Sigmoid colon (tissue), 7 donors: ENCODE data around the gene RAD9B. TPM values are rescaled to one million over a fixed set of nuclear protein-coding genes. Genes with fewer than 3 reads are reported as not detected.
"Not testable (repeated sequence)": the region's sequence is repeated elsewhere in the genome, so short reads cannot be mapped to it uniquely, and the experiment has no call there.

Experiments
- DNase-seq: peaks from one replicate; pipeline ENCODE4 v3.0.0-alpha.2; 2019
- H3K27ac ChIP-seq, 4 donors: fragments of 200-600 bp; sonication (generic); one replicate each; pipeline ENCODE4 v1.5.1; 2016 to 2019; ENCODE audit warnings: mild to moderate bottlenecking in 1 of 4
- H3K27me3 ChIP-seq, 3 donors: fragments of 200-600 bp; sonication (generic); one replicate each; pipeline ENCODE4 v1.5.1; 2019; ENCODE audit warnings: mild to moderate bottlenecking in 1 of 3
- H3K36me3 ChIP-seq, 4 donors: fragments of 200-600 bp; sonication (generic); one replicate each; pipeline ENCODE4 v1.5.1; 2016 to 2019
- H3K4me1 ChIP-seq, 4 donors: fragments of 200-600 bp; sonication (generic); one replicate each; pipeline ENCODE4 v1.5.1; 2017 to 2019
- H3K4me3 ChIP-seq, 4 donors: fragments of 200-600 bp; sonication (generic); one replicate each; pipeline ENCODE4 v1.5.1; 2017 to 2019; ENCODE audit warnings: mild to moderate bottlenecking in 2 of 4, moderate library complexity in 1 of 4
- H3K9me3 ChIP-seq, 4 donors: fragments of 200-600 bp in 3 of 4; sonication (generic) in 3 of 4; one replicate each; pipeline versions ENCODE4 v1.5.1 to v1.6.1; 2013 to 2019
- EP300 ChIP-seq, 4 donors: sonication (generic); formaldehyde crosslinking; IDR thresholded peaks; one replicate each; pipeline ENCODE4 v1.6.1; 2017; ENCODE audit warnings: antibody characterized with exemption in 4 of 4
- POLR2A ChIP-seq, 2 donors: fragments of 450-650 bp; IDR thresholded peaks; one replicate each; pipeline ENCODE4 v1.6.1; 2016; ENCODE audit warnings: antibody characterized with exemption in 2 of 2, mild to moderate bottlenecking in 2 of 2, moderate library complexity in 2 of 2
- POLR2AphosphoS5 ChIP-seq, 4 donors: sonication (generic); formaldehyde crosslinking; IDR thresholded peaks; one replicate each; pipeline ENCODE4 v1.6.1; 2017; ENCODE audit warnings: antibody characterized with exemption in 4 of 4
- WGBS, 2 donors: extraction: QIAGEN DNeasy Blood & Tissue Kit; methylation state at CpG; one replicate each; pipeline ENCODE4 v1.1.7; 2013; 5-methylcytosine and 5-hydroxymethylcytosine counted together
- intact Hi-C: fragments of 100-400 bp; cut with DNase I; formaldehyde crosslinking; loops from one replicate; pipeline ENCODE4 v1.15.1; 2023
- polyA plus RNA-seq, 3 donors: library from polyadenylated mRNA; stranded (reverse); fragments of 200-250 nt; gene quantifications; one replicate each; pipeline ENCODE4 v1.2.3, GENCODE V29; 2013
- total RNA-seq, 4 donors: library from RNA; depleted of rRNA; stranded (reverse); fragments of >200 nt; gene quantifications; one replicate each; pipeline ENCODE4 v1.1.0, GENCODE V29; 2016
- TF ChIP-seq, protein P1 (sequence below), 4 experiments: fragments of 450-650 bp in 3 of 4; fragments of 200-600 bp in 1 of 4; IDR thresholded peaks; one replicate each; pipeline ENCODE4 v1.5.1; 2016 to 2019; ENCODE audit warnings: antibody characterized with exemption in 4 of 4, mild to moderate bottlenecking in 3 of 4, moderate library complexity in 2 of 4
- donor health status: healthy with polysubstance abuse.
- donor health status: Bipolar disorder and iron deficiency.
- donor health status: healthy.

The RAD9B gene
- total and polyA plus RNA-seq, 7 donors, result 0.36 to 0.71 (median 0.51) TPM; not detected in 1

DNA sequence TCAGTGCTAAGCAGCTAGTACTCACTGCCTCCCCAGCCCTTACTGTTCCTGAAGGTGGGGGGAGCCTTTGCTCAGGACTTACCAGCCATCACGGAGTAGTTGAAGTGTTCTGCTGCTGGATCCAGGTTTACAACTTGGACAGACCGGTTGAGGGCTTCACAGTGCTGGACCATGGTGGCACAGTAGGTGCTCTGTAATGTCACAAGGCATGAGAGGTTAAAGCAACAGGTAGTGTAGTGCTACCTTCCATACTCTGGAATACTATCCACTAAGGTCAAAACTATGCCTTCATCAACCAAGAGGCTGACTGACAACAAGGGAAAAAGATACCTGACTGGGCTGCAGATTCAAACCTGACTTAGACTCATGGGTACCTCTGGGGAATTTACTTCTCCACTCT lies 37.1 kb upstream of the RAD9B start:
- no peak for TF ChIP-seq POLR2A (IDR thresholded peaks at IDR 0.05)
- TF ChIP-seq EP300 (IDR thresholded peaks at IDR 0.05), result no peak
- TF ChIP-seq, protein P1, sequence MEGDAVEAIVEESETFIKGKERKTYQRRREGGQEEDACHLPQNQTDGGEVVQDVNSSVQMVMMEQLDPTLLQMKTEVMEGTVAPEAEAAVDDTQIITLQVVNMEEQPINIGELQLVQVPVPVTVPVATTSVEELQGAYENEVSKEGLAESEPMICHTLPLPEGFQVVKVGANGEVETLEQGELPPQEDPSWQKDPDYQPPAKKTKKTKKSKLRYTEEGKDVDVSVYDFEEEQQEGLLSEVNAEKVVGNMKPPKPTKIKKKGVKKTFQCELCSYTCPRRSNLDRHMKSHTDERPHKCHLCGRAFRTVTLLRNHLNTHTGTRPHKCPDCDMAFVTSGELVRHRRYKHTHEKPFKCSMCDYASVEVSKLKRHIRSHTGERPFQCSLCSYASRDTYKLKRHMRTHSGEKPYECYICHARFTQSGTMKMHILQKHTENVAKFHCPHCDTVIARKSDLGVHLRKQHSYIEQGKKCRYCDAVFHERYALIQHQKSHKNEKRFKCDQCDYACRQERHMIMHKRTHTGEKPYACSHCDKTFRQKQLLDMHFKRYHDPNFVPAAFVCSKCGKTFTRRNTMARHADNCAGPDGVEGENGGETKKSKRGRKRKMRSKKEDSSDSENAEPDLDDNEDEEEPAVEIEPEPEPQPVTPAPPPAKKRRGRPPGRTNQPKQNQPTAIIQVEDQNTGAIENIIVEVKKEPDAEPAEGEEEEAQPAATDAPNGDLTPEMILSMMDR (IDR thresholded peaks at IDR 0.05), result no peak
- TF ChIP-seq POLR2AphosphoS5 (IDR thresholded peaks at IDR 0.05), result no peak
- H3K36me3 ChIP-seq, result peaks cover 0 to 41% (median 5%) of the 10 kb centered on the region in 4 donors
- no peak for DNase-seq
- no peak overlapping the region for H3K27ac ChIP-seq
- no peaks in the 10 kb centered on the region for H3K27me3 ChIP-seq
- intact Hi-C loops, result loop anchor here (5.0 kb wide), 1 partner anchor 422 kb away; no protein-coding TSS in a partner anchor
- peaks cover 0 to 31% (median 23%) of the 10 kb centered on the region in 4 donors for H3K4me1 ChIP-seq
- no peaks in the 10 kb centered on the region for H3K9me3 ChIP-seq
- no peak overlapping the region for H3K4me3 ChIP-seq
- WGBS, 2 donors, result 86 to 91% methylated on average over 2 of the region's 2 CpGs

- WGBS, 2 donors, result 93 to 94% methylated on average over 11 of the region's 11 CpGs
- H3K4me3 ChIP-seq, H3K9me3 ChIP-seq, DNase-seq, H3K27ac ChIP-seq, H3K27me3 ChIP-seq: not testable (repeated sequence)
- peaks cover 0 to 35% (median 23%) of the 10 kb centered on the region in 4 donors for H3K4me1 ChIP-seq
- intact Hi-C loops, result loop anchor here (5.0 kb wide), 1 partner anchor 422 kb away; no protein-coding TSS in a partner anchor
- H3K36me3 ChIP-seq, result peaks cover 0 to 35% (median 4%) of the 10 kb centered on the region in 4 donors
Measured at GRCh38 chr12:110465765-110466164, 36.4 kb upstream of the RAD9B start.

DNA sequence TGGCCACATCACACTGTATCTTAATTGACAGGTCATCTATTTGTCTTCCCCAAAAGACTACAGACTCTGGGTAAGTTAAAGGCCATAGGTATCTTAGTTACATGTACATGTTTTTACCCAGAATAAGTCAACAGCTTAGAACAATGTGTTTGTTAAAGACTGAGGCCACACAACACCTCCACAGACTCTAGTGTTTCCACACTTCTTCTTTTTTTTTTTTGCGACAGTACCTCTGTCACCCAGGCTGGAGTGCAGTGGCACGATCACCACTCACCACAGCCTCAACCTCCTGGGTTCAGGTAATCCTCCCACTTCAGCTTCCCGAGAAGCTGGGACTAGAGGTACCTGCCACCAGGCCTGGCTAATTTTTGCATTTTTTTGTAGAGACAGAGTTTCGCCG lies 35.3 kb upstream of the RAD9B start:
- WGBS, 2 donors, result 78 to 80% methylated on average over 5 of the region's 5 CpGs
- intact Hi-C loops, result loop anchor here (5.0 kb wide), 1 partner anchor 421 kb away; no protein-coding TSS in a partner anchor
- Histone ChIP-seq H3K4me1 (peaks cover 0 to 35% (median 23%) of the 10 kb centered on the region in 4 donors), H3K9me3 (no peaks in the 10 kb centered on the region), H3K36me3 (peaks cover 0 to 26% (median 3%) of the 10 kb centered on the region in 4 donors), H3K4me3 (peak overlapping the region in 2 of 4 donors; percentile 72 to 94), H3K27ac (no peak overlapping the region), H3K27me3 (no peaks in the 10 kb centered on the region)
- no peak for DNase-seq
- TF ChIP-seq POLR2A (IDR thresholded peaks at IDR 0.05), result no peak
- no peak for TF ChIP-seq POLR2AphosphoS5 (IDR thresholded peaks at IDR 0.05)

GRCh38 chr12:110467847-110468213 lies 34.3 kb upstream of the RAD9B start:
- WGBS, 2 donors, result 0% methylated on average over 15 of the region's 15 CpGs
- TF ChIP-seq, protein P1 (IDR thresholded peaks at IDR 0.05), result no peak
- peak; percentile 77 to 89 for TF ChIP-seq POLR2A (IDR thresholded peaks at IDR 0.05)
- Histone ChIP-seq H3K36me3 (peaks cover 0 to 16% (median 3%) of the 10 kb centered on the region in 4 donors), H3K27me3 (no peaks in the 10 kb centered on the region), H3K9me3 (no peaks in the 10 kb centered on the region), H3K4me3 (peak overlapping the region; percentile 66 to 94 (median 78)), H3K27ac (peak overlapping the region; percentile 96 to 99 (median 98)), H3K4me1 (peaks cover 0 to 35% (median 23%) of the 10 kb centered on the region in 4 donors)
- DNase-seq, result no peak
- intact Hi-C loops, result loop anchor here (1.0 to 5.0 kb wide), 3 partner anchors 33 to 419 kb away; no protein-coding TSS in a partner anchor

DNA sequence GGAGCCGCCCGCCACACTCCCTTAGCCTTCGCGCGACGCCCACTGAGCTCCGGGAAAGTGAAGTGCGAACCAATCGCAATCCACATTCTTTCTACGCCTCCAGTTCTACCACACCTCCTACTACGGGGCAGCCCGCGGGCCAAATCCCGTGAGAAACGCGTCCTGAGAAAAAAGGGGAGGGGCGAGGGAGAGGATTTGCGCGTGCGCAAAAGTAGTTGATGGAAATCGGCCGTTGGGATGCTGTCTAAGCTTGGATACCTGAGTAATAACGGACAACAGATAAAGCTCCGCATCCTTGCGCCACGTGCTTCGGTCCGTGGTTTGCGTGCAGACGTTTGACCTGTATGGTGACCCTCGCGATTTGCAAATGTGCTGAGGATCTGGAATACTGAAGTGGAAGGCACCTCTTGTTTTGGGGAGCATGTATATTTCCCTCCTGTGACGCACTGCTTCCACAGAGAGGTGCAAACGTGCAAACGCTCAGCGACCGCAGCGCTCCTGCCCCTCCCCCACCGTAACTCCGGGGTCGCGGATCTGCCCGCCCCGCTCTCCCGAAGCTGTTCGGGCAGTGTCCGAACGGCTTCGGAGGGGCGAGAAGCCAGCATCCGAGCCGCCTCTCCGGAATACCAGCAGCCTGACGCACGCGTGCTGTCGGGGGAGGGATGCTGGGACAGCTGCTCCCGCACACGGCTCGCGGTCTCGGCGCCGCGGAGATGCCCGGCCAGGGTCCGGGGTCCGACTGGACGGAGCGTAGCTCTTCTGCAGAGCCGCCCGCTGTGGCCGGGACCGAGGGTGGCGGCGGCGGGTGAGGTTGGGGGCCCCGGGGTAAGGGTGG lies 33.7 kb upstream of the RAD9B start, which contains the start of the genes FAM216A and GPN3:
Gene FAM216A (plus strand): TSS at position 632 of the 835 bp plus-strand sequence. CDS start 31 bp downstream, at position 663.
Gene GPN3 (minus strand): TSS at position 44 of the 835 bp plus-strand sequence. CDS start 54 bp downstream, outside the sequence.
- Histone ChIP-seq H3K27me3 (no peaks in the 10 kb centered on the region), H3K9me3 (no peaks in the 10 kb centered on the region), H3K4me1 (peaks cover 0 to 35% (median 23%) of the 10 kb centered on the region in 4 donors), H3K4me3 (peak within 1 kb of the TSS; percentile 66 to 94 (median 78)), H3K36me3 (peaks cover 0 to 14% (median 3%) of the 10 kb centered on the region in 4 donors), H3K27ac (peak within 1 kb of the TSS; percentile 96 to 99 (median 98))
- TF ChIP-seq POLR2AphosphoS5 (IDR thresholded peaks at IDR 0.05) (peak; percentile 88 to 97 (median 94)), EP300 (IDR thresholded peaks at IDR 0.05) (peak in 1 of 4 donors; percentile 75), POLR2A (IDR thresholded peaks at IDR 0.05) (peak in 1 of 2 donors; percentile 48)
- TF ChIP-seq, protein P1 (IDR thresholded peaks at IDR 0.05), result no peak
- whole genome bisulfite sequencing, 2 donors, result 0% methylated on average over 78 of the region's 78 CpGs
- intact Hi-C loops, result loop anchor here (1.0 to 5.0 kb wide), 3 partner anchors 33 to 419 kb away; no protein-coding TSS in a partner anchor
- peak; percentile 98 for DNase-seq
